NB4 (cell line): Measurements from ENCODE around the gene DNAH17.

Source experiments
- CTCF ChIP-seq: IDR thresholded peaks from one replicate; pipeline ENCODE4 v1.5.1; 2012; ENCODE audit warnings: low read depth, low read length
- MAX ChIP-seq: IDR thresholded peaks from 2 replicates; pipeline ENCODE4 v1.6.1; 2011; ENCODE audit warnings: low read depth, low read length
- POLR2A ChIP-seq: IDR thresholded peaks from 2 replicates; pipeline ENCODE4 v1.6.1; 2011; ENCODE audit warnings: mild to moderate bottlenecking; ENCODE audit not compliant: insufficient read length; ENCODE audit errors: extremely low read depth

GRCh38 chr17:78617511-78618061 is 40.4 kb upstream of the DNAH17 start:
- TF ChIP-seq CTCF: no peak
- TF ChIP-seq POLR2A: no peak
- TF ChIP-seq MAX: no peak
